Dermis microvascular lymphatic vessel endothelial cell (primary cell): ENCODE data around the gene IL1RAP. TPM values are rescaled to one million over a fixed set of nuclear protein-coding genes. Genes with fewer than 3 reads are reported as not detected.
"Not testable (repeated sequence)": the region's sequence is repeated elsewhere in the genome, so short reads cannot be mapped to it uniquely, and the experiment has no call there.

ENCODE experiments used
- DNase-seq, 2 donors: peaks; one replicate each; pipeline versions ENCODE4 v3.0.0 to v3.0.0-alpha.2; 2010; ENCODE audit warnings: low read depth in 2 of 2
- total RNA-seq: library from RNA; depleted of rRNA; stranded (reverse); fragments of >200 nt; gene quantifications from 2 replicates; pipeline ENCODE4 v1.2.1, GENCODE V29; 2014

The IL1RAP gene
- total RNA-seq, 1 donor from 2014 or later, result 1.9 TPM

DNA sequence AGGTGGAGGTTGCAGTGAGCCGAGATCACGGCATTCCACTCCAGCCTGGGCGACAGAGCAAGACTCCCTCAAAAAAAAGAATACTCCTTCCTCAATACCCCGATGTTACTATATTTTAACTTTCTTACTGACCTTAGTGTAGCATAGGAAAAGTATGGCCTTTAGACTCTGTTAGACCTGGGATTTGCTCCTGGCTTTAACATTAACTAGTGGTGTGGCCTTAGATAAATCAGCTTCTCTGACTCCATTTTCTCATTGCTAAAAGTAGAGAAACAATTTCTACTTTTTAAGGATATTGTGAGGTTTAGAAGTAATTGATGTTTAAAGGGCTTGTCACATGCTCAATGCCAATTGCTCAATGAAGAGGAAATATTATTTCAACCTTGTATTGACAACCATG is 7.6 kb upstream of the IL1RAP start:
- DNase-seq, result no peak

DNA sequence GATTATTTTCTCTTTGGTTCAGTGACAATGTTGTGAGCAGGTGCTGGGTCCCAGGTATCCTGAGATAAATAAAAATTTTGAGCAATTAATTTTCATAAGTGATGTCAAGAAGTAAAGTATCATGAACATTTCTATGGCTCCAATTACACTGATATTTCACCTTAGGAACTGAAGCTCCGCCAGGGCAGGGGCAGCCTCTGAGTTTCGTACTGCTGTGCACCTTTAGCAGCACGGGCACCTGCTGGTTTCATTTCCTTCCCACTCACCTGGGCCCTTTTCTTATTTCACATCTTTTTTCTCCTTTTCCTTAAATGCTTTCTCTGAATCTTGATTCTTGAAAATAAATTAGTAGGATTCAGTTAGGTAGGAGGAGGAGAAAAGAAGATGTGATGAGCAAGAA is 1.2 kb upstream of the IL1RAP start:
- no peak for DNase-seq

DNA sequence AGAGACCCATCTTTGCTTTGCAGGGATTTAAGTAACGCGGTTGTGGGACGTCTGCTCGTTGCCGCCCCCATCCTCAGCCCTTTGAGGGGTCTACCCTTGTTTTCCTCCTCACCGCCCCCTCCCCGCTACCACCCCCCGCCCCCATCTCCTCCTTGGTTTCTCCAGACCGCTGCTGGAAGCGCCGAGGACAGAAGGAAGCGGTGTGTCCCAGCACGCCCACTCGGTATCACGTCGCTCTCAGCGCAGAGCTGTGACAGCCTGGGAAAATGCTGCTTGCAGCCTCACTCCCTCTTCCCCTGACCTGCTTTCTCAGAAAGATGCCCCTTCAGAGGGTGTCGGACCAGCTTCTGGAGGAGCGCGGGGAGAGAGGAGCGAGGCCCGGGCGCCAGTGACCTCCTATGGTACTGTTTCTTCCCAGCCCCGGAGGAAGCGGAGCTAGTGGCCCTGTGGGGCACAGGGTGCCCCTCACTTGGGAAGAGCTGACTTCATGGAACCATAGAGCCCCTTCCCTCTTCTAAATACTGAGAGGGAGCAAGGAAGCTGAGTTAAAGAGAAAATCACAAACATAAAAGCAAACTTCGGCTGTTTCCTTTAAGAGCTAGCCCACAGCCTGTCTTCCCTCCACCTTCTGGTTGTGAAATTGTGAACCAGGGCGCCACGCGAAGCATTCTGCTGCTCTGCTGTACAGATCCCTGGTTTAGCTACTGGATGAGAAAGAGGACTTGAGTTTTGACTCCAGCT is 698 bp downstream of the IL1RAP start:
- peak in 1 of 2 donors; percentile 39 for DNase-seq

DNA sequence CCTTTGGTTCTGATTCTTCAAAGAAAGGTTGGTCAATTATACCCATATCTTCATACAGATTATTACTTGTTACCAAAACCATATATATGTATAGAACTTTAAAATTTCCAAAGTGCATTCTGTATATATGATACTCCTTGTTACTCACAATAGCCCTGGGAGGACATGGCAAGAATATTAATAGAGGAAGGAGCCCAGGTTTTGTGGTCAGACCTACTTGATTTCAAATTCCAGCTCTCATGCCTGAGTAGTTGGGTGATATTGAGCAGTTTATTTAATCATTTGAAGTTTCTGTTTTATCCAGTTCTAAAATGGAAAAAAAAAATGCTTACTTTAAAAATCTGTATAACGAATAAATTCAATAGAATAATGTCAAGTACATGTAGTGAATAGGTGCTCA is 2.5 kb downstream of the IL1RAP start:
- DNase-seq, result no peak

DNA sequence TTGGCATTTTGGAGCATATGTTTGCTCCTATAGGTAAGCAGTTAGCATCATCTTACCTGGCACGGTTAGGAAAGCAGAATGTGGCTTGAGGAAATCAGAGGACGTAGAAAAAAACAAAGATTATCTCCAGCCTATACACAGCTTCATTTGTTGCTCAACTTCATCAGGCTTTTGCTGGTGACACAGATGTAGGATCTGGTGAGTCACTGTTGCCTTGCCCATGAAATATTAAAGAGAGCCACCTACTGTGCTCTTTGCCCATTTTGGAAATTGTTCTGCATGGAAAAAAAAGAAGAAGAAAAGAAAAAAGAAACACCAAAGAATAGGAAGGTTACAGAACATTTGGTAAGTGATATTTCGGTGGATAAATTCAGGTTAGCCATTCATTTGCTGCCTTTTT is 3.8 kb downstream of the IL1RAP start:
- DNase-seq, result no peak

DNA sequence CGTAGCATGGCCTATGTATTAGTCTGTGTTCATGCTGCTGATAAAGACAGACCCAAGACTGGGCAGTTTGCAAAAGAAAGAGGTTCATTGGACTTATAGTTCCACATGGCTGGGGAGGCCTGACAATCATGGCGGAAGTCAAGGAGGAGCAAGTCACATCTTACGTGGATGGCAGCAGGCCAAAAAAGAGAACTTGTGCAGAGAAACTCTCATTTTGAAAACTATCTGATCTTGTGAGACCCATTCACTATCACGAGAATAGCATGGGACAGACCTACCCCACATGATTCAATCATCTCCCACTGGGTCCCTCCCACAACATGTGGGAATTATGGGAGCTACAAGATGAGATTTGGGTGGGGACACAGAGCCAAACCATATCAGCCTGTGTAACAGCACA is 4.6 kb downstream of the IL1RAP start:
- not testable (repeated sequence) for DNase-seq

DNA sequence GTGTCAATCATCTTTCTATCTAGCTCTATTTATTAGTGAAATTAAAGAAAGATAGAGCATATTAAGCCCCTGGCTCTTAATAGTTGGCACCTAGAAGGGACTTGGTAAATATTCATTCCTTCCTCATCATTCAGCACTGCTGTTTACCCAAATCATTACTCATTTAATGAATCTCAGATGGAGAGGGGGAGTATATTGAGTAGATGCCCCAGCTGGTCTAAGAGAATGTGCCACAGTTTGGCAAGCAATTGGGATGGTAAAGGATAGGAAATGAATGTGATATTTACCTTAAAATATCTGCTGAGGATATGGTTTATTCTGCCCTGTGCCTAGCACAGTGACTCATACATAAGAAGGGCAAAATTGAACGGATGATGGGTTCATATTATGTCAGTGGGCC is 6.0 kb downstream of the IL1RAP start:
- no peak for DNase-seq

DNA sequence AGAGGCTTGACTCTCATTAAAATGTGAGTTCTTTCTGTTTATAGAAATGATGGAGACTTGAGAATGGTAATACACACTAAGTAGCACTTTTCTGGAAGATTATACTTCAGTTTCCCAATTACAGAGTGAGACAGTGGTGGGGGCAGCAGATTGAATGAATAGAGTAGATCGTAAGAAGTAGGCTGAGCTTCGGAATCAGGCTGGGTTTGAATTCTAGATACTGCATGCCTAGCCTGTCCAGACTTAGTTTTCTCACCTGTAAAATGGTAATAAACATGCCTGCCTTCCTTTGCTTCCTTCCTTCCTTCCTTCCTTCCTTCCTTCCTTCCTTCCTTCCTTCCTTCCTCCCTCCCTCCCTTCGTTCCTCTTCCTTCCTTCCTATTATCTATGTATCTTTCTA is 8.1 kb downstream of the IL1RAP start:
- DNase-seq, result no peak

DNA sequence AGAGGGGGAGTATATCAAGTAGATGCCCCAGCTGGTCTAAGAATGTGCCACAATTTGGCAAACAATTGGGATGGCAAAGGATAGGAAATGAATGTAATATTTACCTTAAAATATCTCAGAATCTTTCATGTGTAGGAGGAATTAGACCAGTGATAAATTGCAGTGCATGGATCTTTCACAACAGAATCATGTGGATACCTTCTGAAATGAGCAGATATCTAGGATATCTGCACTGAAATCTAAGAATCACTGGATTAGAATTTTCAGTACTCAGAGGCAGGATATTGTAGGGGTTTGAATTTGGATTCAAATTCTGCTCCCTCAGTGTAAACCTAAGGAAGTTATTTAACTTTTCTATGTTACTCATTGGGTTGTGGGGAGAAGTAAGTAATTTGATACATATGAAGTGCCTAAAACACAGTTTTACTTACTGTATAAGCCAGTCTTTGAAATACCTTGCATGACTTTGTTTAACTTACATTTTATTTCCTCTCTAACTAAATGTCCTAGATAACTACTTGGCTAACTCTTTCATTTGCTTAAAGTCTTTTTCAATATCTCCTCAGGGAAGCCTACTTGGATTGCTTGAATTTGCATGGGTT is 8.8 kb downstream of the IL1RAP start:
- DNase-seq, result no peak

DNA sequence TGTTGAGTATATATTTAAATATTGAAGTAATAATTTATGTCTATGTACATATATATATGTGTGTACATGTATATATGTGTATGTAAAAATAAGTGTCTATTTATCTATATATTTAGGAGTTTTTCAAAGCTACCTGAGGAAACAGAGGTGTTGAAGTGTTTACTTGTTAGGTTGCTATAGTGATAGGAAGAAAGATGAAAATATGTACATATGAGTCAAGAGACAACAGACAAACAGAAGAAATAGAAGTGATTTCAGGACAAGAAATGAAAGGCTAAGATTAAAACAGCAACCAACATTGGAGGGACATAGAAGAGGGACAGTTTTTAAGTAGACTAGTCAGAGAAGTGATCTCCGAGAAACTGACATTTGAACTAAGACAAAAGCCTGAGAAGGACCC is 11.1 kb downstream of the IL1RAP start:
- no peak for DNase-seq

DNA sequence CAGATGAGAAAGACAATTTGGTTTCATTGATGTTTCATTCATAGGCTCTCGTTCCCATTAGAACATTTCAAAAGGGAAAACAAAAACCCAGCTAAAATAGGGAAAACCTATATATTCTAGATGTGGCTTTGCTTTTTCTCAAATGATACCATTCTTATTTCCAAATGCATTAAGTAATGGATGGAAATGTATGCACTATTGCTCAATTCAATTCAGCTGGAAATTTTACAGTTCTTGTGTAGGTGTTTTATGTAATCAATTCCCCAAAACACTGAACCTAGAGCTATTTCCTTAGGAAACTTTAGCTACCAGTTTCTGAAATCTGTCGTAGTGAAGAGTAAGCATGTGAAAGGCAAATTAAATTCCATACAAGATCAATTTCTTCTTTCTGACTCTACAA is 11.7 kb downstream of the IL1RAP start:
- no peak for DNase-seq

DNA sequence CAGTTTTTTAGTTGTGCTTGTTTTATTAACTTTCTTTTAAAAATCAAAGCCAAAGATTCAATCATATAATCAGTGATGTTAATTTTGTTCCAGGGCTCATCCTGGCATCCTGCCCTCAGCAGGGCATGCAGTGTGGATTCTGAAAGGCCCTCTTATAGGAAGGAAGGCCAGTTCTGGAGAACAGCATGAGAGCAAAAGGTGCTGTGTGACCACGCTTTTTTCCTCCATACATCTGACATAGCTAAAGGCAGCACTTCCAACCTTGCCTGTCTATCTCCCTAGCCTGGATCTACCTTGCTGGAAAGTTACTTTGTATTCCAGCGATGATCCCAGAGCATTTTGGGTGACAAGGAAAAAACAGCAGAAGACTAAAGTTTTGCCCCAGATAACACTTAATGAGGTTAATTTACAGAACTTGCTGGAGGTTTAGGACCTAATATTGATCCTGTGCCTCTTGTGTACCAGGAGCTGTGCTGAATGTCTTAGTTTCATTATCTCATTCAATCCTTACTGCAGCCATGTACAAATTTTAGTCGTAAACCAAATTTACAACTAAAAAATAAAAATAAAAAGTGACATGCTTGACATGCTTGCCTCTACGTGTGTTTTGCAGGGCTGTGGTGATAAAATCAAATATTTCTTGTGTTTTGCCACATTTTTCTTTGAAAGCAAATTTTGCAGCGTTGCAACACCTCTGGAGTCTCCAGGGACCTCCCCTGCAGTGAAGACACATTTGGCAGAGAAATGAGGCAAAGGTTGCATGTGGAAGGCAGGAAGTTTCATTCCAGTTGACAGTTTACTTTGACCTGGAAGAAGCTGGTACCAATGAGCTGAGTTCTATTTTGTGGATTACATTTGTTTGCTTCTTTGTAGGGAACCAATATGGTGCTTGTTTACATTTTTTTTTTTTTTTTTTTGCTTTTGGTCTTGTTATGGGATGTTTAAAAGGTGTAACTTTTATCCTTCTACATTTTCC is 13.2 kb downstream of the IL1RAP start:
- DNase-seq, result no peak

DNA sequence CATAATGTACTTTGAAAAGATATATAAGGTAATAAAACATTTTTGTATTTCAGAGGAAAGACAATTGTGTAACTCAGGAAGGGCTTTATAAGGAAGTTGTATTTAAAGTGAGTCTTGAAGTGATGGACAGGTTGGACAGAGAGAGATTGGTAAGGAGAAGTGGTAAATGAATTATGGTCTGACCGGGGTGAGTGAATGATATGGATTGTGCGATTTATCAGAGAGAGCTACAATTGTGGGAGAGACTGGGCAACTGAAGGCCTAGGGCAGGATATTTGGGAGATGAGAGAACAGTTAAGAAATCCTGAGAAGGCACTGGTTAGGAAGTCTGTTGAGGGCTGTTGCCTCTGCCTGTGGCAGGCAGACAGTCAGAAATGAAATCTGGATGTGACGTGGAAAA is 14.8 kb downstream of the IL1RAP start:
- no peak for DNase-seq

DNA sequence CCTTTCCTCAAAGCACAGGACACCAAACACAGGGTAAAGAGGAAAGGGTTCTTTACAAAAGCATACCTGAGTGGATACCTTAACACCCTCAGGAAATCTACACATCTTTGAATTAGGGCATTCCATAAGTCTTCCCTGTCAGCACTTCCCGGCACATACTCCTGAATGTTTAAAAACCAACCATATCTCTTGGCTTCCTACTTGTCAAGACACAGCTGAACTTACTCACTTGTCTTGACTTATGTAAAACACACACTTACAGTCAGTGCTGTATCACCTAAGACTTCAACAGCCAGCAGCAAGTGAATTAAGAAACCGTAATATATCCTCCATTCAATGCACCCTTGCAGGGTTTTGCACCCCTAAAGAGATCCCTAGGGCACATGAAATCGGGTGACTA is 17.5 kb downstream of the IL1RAP start:
- no peak for DNase-seq

DNA sequence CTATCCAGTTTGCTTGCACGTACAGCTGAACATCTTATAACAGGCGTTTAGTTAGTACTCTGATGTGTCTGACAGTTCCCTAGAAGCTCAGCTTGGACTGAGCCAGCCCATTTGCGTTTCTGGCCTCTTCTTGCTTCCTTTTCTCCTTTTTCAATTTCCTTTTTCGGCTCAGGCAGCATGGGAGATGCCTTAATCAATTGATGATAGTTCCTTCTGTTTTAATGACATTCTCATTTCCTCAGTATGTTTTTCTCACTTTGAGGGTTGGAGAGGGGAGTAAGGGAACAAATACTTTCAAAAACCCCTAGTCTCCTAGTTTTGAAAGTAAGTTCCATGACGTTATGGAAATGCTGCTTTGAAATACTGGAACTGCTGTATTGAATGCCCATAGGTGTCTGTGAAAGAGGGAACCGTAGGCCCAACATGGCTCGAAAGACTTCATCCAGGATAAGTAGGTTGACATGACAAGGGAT is 18.9 kb downstream of the IL1RAP start:
- DNase-seq, result no peak

DNA sequence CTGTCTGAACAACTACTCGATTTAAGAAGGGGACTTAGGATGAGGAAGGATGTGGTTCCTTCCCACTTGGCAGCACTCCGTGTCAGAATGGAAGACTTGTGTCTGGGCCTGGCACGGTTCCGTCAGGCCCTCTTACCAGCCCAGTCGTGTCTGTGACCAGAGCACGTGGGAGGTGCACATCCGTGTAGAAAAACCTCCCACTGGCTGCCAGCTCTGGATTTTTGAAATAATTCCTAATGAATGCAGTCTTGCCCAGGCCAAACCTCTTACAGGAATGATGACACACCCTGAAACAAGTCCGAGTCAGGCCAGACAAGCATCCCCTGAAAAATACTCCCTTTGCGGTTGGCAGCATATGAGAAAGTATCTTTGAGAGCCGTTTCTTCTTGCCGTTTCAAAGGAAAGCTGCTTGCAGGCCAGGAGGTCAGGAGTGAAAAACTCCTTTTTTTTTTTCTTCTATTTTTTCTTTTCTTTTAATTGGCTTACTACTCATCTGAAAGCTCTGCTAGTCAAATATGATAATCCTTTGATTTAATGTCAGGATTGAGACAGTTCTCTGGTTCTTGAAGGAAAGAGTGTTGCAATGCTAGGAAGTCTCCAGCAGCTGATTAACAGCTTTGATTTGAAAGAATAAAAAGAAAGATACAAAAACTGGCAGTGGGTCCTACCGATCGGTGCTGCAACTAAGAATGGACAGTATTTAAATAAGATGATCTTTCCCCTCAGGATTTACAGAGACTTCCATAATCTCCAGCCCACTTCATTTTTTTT is 19.8 kb downstream of the IL1RAP start:
- DNase-seq, result peak in 1 of 2 donors; percentile 12

DNA sequence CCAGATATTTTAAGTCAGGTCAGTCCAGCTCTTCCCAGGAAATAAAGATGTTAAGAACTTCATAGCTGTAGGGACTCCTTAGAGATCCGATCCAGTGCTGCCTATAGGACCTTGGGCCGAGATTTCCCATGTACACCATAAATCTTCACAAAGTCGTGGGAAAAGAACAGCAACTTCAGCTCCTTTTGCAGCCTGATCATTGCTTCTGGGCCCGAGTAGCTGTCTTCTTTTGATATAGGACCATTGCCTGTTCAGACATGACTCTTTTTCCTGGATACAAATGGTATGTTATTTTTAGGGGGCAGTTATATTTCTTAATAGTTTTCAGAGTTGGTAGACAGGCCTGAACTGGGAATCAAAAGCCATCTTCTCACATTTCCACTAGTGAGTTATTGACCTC is 20.5 kb downstream of the IL1RAP start:
- DNase-seq, result no peak

DNA sequence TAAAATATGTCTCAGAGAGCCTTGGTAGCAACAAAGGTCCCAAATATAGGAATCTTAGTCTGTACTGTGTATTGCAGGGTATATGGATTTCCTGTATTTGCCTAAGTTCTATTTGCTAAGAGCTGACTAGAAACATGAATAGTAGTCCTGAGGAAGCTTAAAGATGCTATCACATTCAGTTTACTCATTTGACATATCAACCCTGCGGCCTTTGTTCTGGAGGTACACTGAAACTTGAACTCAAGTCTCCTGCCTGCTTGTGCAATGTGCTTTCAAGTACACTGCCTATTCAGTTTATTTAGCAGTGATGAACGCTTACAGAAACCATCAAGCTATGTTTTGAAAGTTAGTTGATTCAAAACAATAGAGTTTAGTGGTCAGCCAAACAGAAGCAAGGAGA is 21.1 kb downstream of the IL1RAP start:
- DNase-seq, result no peak

DNA sequence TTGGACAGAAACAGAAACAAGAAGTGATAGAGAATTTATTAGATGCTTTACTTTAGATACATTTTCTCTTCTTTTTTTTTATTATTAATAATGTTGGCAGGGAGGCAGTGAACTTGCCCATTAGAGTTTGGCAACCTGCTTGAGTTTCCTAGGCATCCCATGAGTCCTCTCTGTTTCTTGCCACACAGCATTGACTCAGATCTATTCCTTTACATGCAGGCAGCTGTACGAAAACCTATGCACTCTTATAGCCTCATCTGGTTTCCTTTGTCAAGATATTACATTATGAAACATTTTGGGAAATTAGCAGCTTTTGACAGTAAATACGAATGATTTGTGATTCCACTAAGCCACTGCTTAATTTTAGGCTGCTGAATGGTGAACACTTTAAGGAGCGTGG is 23.3 kb downstream of the IL1RAP start:
- no peak for DNase-seq

DNA sequence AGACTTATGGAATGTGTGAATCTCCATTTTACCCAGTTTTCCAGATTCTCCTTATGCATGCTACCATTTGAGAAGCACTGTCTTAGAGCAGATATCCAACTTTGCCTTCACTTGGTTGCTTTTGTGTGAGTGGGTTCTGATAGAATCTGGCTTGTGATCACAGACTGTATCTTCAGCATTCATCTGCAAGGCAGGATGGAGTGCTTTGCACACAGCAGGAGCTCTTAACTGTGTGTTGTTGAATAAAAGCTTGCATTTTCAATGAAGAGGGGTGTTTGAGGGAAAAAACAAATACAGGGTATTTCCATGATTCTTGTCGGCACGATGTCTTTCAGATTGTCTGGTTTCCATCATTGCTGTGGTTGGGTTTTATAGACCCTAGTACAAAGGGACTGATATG is 24.4 kb downstream of the IL1RAP start:
- no peak for DNase-seq

DNA sequence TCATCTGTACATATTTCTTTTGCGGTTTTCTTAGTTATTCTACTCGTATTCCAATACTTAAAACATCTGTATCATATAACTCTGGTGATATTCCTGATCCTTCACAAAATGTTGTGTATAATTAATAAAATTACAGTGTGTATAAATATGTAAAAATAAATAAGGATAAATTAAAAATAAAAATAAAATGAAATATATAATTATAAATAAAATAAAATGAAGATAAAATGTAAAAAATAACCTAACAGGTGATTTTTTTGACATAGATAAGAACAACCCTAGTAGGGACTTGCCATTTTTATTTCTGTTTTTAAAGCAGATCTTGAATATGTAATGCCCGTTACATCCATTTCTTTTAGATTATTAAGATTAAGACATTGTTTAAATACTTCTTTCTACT is 25.6 kb downstream of the IL1RAP start:
- no peak for DNase-seq

DNA sequence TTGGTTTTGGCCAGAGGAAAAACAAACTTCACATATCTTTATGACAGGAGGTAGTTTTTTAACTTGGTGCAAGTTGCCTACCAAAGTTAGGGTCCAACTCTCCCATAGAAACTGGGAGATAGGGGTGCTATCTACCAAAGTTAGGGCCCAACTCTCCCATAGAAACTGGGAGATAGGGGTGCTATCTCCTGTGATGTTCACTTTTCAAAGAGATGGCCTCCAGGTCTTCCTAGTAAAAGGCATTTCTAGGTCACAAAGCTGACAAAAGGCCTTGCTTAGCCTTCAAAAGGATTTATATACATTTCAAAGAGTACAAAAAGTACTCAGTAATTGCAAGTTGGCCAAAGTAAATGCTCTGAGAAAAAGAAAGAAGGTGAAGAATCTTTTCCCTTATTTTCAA is 27.1 kb downstream of the IL1RAP start:
- DNase-seq, result no peak
